Bronchial epithelial cell (primary cell): ENCODE data around the gene FAT1. TPM values are rescaled to one million over a fixed set of nuclear protein-coding genes. Genes with fewer than 3 reads are reported as not detected.

Source experiments
- DNase-seq: peaks from one replicate; pipeline ENCODE4 v3.0.0-alpha.2; 2010; ENCODE audit warnings: low read depth
- FAIRE-seq: peaks from 2 replicates; lab custom pipeline; 2011; peaks lifted over from hg19 to GRCh38; lab: Jason Lieb, UNC
- H3K27me3 ChIP-seq: 2 replicates; pipeline ENCODE4 v1.5.1; 2011; ENCODE audit warnings: low read length; ENCODE audit not compliant: control insufficient read depth, insufficient read depth
- H3K36me3 ChIP-seq: 2 replicates; pipeline ENCODE4 v1.5.1; 2011; ENCODE audit warnings: low read length; ENCODE audit not compliant: control insufficient read depth, insufficient read depth
- H3K4me3 ChIP-seq: 2 replicates; pipeline ENCODE4 v1.5.1; 2011; ENCODE audit warnings: mild to moderate bottlenecking, low read depth, low read length, control low read depth
- total RNA-seq: library from RNA; depleted of rRNA; stranded (reverse); fragments of >200 nt; gene quantifications from 2 replicates; pipeline ENCODE4 v1.2.1, GENCODE V29; 2014
- TF ChIP-seq, protein P1 (sequence below): IDR thresholded peaks from 2 replicates; pipeline ENCODE4 v1.5.1; 2011; ENCODE audit warnings: mild to moderate bottlenecking, moderate library complexity, low read length, control low read depth, inconsistent platforms; ENCODE audit not compliant: insufficient read depth, severe bottlenecking

FAT1 gene
- total RNA-seq, 1 donor from 2014 or later: 237 TPM

DNA sequence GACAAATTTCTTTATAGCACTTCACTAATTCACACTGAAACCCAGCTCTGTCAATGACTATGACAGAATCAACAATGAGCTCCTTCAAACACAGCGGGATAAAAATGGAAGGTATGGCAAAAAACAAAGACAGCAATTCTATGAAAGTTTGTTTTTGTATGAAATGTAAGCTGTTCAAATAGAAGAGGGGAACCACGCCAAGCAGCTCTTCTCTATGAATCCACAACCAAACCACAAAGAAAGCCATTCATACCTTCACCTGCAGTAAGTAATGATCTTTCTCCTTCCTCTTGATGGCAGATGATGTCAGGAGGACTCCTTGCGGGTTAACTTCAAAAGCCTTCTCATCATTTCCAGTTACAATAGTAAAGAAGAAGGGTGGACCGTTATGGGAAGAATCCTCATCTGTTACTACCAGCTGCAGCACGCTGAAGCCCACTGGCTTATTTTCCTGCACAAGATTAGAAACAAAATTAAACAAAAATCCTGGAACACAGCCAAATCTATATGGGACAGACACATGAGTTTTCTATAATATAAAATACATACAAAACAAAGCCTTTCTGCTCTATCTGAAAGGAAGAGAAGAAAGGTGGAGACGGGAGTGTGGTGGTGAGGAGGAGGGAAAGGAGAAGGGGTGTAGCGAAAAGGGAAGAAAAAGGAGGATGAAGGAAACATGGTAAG is 119.4 kb downstream of the FAT1 start:
- TF ChIP-seq, protein P1, sequence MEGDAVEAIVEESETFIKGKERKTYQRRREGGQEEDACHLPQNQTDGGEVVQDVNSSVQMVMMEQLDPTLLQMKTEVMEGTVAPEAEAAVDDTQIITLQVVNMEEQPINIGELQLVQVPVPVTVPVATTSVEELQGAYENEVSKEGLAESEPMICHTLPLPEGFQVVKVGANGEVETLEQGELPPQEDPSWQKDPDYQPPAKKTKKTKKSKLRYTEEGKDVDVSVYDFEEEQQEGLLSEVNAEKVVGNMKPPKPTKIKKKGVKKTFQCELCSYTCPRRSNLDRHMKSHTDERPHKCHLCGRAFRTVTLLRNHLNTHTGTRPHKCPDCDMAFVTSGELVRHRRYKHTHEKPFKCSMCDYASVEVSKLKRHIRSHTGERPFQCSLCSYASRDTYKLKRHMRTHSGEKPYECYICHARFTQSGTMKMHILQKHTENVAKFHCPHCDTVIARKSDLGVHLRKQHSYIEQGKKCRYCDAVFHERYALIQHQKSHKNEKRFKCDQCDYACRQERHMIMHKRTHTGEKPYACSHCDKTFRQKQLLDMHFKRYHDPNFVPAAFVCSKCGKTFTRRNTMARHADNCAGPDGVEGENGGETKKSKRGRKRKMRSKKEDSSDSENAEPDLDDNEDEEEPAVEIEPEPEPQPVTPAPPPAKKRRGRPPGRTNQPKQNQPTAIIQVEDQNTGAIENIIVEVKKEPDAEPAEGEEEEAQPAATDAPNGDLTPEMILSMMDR: no peak
- Histone ChIP-seq H3K4me3 (no peak overlapping the region), H3K27me3 (no peaks in the 10 kb centered on the region), H3K36me3 (peaks cover 32% of the 10 kb centered on the region)
- DNase-seq: no peak
- no peak for FAIRE-seq

DNA sequence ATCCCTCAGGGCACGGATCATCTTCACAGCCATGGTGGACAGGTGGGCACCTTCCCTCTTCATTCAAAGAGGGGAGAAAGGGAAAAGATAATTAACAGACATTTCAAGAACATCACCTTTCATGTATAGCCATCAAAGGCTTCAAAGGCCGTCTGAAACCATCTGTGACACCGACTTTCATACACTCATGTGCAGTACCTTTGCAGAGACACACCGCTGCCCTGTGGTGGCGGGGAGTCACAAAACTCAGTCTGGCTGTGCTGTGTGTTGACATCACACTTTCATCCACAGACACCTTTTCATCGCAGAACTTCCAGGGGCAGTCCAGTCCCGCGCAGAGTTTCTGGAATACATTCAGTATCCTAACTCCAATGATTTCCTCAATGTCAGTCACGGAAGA is 120.7 kb downstream of the FAT1 start:
- DNase-seq (no peak), FAIRE-seq (no peak)
- no peak overlapping the region for H3K4me3 ChIP-seq
- H3K27me3 ChIP-seq: no peaks in the 10 kb centered on the region
- TF ChIP-seq, protein P1: no peak
- H3K36me3 ChIP-seq: peaks cover 36% of the 10 kb centered on the region

DNA sequence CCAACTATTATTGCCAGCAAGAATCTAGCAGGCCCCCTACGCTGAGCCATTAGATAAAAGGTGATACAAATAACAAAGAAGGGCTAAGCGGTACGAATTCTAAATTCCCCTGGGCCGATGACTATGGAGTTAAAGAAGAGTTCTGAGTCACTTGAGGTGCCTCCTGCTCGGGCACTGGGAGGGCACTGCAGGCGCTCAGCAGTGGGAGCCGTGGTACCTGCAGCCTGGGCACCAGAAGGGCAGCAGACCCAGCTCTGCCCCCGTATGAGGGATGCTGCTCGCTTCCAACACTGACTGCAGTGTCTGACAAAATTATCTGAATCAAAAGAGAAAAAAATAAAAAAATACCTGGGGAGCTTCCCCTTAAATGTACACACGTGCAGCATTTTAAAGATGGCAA is 124.2 kb downstream of the FAT1 start:
- no peak for FAIRE-seq

DNA sequence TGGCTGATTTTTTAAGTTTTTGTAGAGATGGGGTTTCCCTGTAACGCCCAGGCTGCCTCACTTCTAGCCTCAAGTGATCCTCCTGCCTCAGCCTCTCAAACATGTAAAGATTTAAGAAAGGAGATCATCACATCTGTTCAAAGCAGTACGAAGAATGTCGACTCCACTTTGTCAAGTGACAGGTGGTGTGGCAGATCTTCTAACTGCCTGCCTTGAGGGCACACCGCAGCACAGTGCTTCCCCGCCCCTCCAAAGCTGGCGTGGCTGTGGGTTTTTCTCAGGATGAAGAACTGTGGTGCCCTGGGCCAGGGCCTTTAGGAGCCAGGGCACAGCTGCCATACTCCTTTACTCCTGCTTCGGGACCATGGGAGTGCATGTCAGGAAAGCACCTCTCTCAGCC is 125.0 kb downstream of the FAT1 start:
- H3K27me3 ChIP-seq: no peaks in the 10 kb centered on the region
- DNase-seq (no peak), FAIRE-seq (no peak)
- no peak overlapping the region for H3K4me3 ChIP-seq
- TF ChIP-seq, protein P1: no peak
- H3K36me3 ChIP-seq: peaks cover 32% of the 10 kb centered on the region

More for the DNA sequence above, 124.2 kb downstream of the FAT1 start:
- no peak overlapping the region for H3K4me3 ChIP-seq
- H3K27me3 ChIP-seq: no peaks in the 10 kb centered on the region
- H3K36me3 ChIP-seq: peaks cover 33% of the 10 kb centered on the region
- TF ChIP-seq, protein P1: no peak
- no peak for DNase-seq

DNA sequence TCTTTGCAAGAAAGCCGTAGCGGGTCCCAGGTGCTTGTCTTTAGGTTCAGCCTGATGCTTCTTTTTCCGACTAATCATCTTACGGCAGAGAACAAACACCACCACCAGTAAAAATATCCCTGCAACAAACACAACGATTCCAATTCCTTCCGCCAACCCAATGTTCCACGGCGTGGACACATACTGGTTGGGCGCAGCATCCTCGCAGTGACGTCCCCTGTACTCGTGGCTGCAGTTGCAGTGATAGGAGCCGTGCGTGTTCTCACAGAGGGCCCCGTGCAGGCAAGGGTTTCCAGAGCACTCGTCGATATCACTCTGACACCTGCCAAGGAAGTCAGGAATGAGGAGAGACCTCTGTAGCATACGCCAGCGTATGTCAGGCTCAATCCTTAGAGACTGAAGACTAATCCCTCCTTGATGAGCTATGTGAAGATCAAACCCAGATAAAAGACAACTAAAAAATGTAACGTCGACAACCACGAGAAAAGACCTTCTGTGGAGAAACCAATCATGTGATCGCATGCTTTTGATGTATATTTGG is 126.7 kb downstream of the FAT1 start:
- DNase-seq (no peak), FAIRE-seq (no peak)
- peaks cover 28% of the 10 kb centered on the region for H3K36me3 ChIP-seq
- H3K4me3 ChIP-seq: no peak overlapping the region
- TF ChIP-seq, protein P1: no peak
- no peaks in the 10 kb centered on the region for H3K27me3 ChIP-seq
